Measurements from ENCODE around the gene FDX1.

- TF ChIP-seq POLR2A (IDR thresholded peaks at IDR 0.05) (no peak), POLR2AphosphoS5 (IDR thresholded peaks at IDR 0.05; ENCODE audit: insufficient read depth in 1 of 2, low read depth in 1 of 2) (no peak), CTCF (IDR thresholded peaks at IDR 0.05) (no peak)
Observed at GRCh38 chr11:110415081-110415480, 14.7 kb upstream of the FDX1 start.
